GM21825 (cell line): ENCODE measurements around the gene ASCL1.

ENCODE experiments used
- ATAC-seq: cut with Tn5 transposase; IDR thresholded peaks from one replicate; pipeline ENCODE4 v1.9.1; 2021; ENCODE audit warnings: mild to moderate bottlenecking, moderate library complexity; ENCODE audit not compliant: unreplicated experiment

ASCL1 gene

GRCh38 chr12:102957339-102958050 is at the start of gene ASCL1:
TSS of gene ASCL1 (plus strand) at chr12:102957674. CDS start at chr12:102958245, 571 bp downstream.
- ATAC-seq: no peak

- no peak for ATAC-seq
Observed at GRCh38 chr12:102907918-102908317, 49.6 kb upstream of the ASCL1 start.

- no peak for ATAC-seq
Observed at GRCh38 chr12:102910137-102910536, 47.3 kb upstream of the ASCL1 start.

GRCh38 chr12:102910792-102911191 is 46.7 kb upstream of the ASCL1 start:
- no peak for ATAC-seq

GRCh38 chr12:102911320-102911719 is 46.2 kb upstream of the ASCL1 start:
- no peak for ATAC-seq

- no peak for ATAC-seq
Observed at GRCh38 chr12:102912258-102912657, 45.2 kb upstream of the ASCL1 start.

- no peak for ATAC-seq
Observed at GRCh38 chr12:102913453-102914226, 43.8 kb upstream of the ASCL1 start.

- ATAC-seq: no peak
Observed at GRCh38 chr12:102916252-102917025, 41.0 kb upstream of the ASCL1 start.

GRCh38 chr12:102917026-102917787 is 40.3 kb upstream of the ASCL1 start, which contains the start of gene PAH:
TSS of gene PAH (minus strand) at chr12:102917244. CDS start at chr12:102917130, 114 bp downstream.
- ATAC-seq: no peak

GRCh38 chr12:102918840-102919239 is 38.6 kb upstream of the ASCL1 start:
- ATAC-seq: no peak

- ATAC-seq: no peak
Observed at GRCh38 chr12:102920271-102920670, 37.2 kb upstream of the ASCL1 start.

- ATAC-seq: no peak
Observed at GRCh38 chr12:102921240-102921639, 36.2 kb upstream of the ASCL1 start.

- no peak for ATAC-seq
Observed at GRCh38 chr12:102927220-102927619, 30.3 kb upstream of the ASCL1 start.

GRCh38 chr12:102933168-102933567 is 24.3 kb upstream of the ASCL1 start:
- ATAC-seq: no peak

GRCh38 chr12:102939059-102939458 is 18.4 kb upstream of the ASCL1 start:
- ATAC-seq: no peak

- ATAC-seq: no peak
Observed at GRCh38 chr12:102939670-102940222, 17.7 kb upstream of the ASCL1 start.

- no peak for ATAC-seq
Observed at GRCh38 chr12:102946042-102946441, 11.4 kb upstream of the ASCL1 start.

GRCh38 chr12:102948941-102949352 is 8.5 kb upstream of the ASCL1 start:
- ATAC-seq: no peak

- no peak for ATAC-seq
Observed at GRCh38 chr12:102950107-102950949, 7.1 kb upstream of the ASCL1 start.
